HG03460 (cell line): ENCODE data around the gene POR.
"Not testable (repeated sequence)": the region's sequence is repeated elsewhere in the genome, so short reads cannot be mapped to it uniquely, and the experiment has no call there.

Source experiments
- ATAC-seq: cut with Tn5 transposase; IDR thresholded peaks from one replicate; pipeline ENCODE4 v1.9.1; 2021; ENCODE audit not compliant: unreplicated experiment

The POR gene

DNA sequence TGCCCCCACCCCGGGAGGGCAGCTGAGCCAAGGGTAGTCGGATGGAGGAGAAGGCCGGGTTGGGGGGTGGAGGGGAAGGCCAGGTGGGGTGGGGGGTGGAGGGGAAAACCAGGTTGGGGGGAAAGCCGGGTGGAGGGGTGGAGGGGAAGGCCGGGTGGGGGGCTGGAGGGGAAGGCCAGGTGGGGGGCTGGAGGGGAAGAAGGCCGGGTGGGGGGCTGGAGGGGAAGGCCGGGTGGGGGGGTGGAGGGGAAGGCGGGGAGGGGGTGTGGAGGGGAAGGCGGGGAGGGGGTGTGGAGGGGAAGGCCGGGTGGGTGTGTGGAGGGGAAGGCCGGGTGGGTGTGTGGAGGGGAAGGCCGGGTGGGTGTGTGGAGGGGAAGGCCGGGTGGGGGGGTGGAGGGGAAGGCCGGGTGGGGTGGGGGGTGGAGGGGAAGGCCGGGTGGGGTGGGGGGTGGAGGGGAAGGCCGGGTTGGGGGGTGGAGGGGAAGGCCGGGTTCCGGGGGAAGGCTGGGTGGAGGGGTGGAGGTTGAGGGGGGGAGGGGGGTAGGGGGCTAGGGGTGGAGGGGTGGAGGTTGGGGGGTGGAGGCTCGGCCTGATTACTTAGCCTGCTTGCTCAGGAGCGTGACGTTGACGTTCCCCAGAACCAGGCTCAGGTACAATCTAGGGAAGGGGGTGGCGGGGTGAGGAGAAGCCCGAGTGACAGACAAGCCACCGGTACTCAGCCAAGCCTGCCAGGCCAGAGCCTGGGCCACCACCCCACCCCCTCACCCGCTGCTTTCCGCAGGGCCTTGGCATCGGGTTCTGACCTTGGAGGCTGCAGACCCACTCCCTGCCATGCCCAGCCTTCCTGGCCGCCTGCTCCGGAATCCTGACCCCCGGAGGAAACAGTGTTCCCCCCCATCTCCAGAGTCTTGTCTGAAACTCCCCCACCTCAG lies 73.9 kb downstream of the POR start:
- ATAC-seq: no peak

DNA sequence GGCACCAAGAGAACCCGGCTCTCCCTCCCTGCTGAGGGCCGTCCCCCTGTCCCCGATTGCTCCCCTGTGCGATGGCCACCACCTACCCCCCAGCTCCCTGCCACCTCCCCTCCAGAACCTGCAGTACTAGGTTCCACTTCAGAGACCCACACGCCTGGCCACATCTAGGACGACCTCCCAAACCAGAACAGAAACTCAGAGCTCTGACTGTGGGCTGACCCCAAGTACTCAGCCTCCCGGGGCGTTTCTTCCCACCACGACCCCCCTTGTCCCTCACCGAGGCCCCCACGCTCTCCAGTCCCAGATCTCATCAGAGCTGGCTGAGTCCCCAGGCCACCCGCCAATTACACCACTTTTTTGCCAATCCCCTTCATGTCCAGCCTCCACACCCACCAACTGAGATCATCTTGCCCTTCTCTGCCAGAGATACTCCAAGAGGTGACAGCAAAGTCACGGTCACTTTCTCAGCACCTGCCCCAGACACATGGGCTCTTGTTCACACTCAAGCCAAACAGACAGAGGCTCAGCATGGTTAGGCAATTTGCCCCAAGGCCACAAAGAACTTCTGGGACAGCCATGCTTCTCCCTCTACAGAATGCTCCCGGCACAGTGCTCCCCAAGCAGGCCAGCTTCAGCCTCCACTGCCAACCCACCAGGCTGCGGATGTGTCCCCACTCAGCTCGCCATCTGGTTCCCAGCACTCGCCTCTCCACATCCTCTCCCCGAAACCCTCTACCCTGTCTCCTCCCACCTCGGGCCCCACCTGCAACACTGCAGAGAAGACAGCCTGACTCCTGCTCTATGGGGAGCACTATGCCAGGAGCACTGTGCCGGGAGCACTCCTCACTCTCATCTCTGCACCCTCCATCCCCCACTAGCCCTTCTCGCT lies 74.8 kb downstream of the POR start:
- no peak for ATAC-seq

DNA sequence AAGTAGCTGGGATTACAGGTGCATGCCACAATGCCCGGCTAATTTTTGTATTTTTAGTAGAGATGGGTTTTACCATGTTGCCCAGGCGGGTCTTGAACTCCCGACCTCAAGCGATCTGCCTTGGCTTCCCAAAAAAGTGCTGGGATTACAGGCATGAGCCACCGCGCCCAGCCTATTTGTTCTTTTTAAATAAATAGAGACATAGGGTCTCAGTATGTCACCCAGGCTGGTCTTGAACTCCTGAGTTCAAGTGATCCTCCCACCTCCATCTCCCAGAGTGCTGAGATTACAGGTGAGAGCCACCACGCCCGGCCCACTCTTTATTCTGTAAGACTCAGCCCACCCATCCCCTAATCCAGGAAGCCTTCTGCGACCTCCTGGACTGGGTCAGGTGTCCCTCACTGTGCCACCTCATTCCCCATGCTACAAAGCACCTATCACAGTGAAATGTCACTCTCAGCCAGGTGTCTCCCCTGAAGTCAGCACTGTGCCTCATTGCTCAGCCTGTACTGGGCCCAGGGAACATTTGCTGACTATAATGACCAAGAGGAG lies 76.7 kb downstream of the POR start:
- ATAC-seq: no peak

DNA sequence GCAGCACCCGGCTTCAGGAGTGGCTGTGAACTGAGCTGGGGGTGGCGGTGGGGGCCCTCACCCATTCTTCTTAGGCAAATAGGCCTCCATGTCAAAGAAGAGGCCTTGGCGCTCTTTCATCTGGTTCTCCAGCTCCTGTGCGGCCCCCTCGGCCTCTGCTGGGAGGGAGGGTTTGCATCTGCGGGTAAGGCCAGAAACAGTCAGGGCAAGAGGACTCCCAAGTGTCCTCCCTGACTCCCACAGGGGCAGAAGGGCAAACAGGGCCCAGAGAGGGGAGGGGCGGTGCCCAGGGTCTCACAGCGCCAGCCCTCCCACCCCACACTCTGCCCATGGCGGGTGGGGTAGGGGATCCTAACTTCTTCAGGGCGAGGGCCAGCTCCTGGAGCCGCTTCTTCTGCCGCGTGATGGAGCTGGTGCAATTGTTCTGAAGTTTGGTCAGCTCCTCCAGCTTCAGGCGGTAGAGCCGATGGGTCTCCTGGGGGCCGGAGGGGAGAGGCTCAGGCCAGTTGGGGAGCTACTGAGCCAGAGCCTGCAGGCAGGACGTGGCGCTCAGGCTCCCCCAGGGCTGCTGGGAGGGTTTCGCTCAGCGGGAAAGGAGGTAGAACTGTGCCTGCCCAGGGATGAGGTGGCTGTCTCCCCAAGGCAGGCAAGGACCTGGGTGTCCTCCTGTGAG lies 77.3 kb downstream of the POR start:
- ATAC-seq: no peak

DNA sequence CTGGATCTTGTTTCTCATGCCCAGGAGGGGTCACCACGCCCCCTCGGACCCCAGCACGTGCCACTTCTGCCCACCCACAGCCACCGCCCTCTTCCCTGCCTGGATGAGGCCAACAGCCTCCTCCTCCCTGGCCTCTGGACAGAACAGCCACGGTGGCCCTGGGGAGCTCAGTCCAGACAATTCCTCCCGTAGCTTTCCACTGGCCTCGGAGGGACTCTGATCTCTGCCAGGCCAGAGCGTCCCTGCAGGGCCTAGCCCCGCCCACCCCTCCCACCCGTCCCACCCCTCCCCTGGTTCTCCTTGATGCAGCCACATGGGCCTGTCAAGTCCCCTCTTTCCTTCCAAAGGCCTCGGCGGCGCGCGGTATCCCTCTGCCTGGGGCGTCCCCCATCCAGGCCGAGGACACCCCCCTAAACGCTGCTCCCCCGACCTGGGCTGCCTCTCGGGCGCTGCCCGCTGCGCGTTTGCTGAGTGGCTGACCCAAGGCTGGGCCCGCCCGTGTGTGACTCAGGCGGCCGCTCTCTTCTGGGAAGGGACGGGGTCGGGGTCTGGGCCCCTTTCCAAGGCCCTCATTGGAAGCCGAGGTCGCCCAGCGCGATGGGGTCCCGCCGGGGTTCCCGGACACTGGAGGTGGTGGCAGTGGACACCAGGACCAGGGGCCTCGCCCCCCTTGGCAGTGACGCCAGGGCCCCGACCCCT lies 78.9 kb downstream of the POR start:
- peak; percentile 14 for ATAC-seq

DNA sequence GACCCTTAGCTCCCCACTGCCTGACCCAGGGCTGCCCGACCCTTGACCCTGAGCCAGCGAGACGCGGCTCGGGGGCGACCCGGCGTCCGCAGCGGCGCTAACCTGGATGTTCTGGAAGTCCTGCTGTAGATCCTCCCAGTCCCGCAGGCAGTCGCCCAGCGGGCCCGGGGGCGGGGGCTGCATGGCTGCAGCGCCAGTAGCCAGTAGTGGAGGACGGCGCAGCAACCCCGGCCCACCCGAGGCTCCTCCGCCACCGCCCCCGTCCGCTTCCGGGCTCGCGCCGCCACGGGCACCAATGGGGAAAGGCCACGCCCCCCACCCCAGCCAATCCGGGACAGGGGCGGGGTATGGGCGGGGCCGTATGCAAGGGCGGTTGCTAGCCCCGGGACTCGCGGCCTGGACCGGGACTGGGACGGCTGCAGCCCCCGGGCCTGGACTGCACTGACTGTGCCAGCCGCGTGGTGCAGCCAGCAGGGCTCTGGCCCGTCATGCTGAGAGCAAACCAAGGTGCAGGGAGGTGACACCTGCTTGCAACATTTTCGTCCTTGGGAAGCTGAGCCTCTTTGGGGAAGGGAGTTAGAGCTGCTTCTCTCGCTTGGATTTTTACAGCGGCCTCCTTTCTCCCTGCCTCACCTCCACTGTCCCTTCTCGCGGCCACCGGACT lies 79.6 kb downstream of the POR start, which contains the start of gene TMEM120A:
Gene TMEM120A (minus strand): TSS at position 208 of the 664 bp plus-strand sequence. CDS start 25 bp downstream, at position 183.
- ATAC-seq: peak; percentile 96

DNA sequence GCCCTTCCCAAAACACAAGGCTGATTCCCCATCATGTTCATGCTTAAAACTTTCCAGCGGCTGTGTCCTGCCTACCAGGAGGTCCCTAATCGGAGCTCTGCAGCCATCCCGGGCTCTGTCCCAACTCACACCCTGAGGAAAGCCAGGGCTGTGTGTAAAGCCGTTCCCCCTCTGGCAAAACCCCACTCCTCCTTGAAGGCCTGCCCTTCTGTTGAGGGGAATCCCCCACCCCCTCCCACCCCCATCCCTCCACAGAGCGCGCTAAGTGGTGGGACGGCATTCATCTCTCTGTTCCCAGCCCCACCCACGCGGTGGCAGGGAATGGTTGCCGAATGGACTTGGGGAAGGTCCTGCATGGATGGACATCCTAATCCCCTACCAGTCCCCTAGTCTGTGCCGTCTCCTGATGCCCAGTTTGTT lies 80.1 kb downstream of the POR start:
- ATAC-seq: no peak

DNA sequence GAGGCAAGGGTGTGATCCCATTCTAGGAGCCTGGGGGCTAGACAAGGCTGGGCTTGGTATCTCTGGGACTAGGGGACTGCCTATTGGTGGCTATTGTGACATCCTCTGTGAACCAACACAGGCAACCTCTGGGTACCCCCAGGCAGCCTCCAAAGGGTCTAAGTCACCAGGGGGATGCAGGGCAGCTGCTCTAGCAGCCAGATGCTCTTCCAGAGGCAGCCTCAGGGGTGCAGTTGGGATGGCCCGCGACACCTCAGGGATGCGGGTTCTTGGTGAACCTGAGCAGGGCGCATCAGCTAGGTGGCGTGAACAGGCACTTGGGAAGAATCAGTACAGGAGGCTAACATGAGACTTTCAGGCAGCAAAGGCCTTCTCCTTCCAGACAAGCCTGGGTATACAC lies 81.0 kb downstream of the POR start:
- no peak for ATAC-seq

DNA sequence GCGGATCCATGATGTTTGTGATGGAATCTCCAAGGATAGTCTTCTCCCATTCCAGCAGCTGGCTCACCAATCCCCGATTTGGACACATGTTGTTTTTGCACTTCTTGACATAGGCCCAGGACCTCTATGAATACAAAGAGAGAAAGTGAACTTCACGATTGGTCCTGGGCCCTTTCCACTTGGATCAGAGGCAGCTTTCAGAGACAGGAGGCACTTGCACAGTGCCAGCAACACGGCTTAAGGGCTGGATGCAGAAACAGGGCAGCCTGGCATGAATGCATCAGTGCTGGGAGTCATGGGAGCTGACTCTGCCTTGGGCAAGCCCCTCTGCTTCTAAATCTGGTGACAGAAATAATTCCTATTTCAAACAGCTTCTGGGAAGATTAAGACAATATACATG lies 81.5 kb downstream of the POR start:
- ATAC-seq: no peak

DNA sequence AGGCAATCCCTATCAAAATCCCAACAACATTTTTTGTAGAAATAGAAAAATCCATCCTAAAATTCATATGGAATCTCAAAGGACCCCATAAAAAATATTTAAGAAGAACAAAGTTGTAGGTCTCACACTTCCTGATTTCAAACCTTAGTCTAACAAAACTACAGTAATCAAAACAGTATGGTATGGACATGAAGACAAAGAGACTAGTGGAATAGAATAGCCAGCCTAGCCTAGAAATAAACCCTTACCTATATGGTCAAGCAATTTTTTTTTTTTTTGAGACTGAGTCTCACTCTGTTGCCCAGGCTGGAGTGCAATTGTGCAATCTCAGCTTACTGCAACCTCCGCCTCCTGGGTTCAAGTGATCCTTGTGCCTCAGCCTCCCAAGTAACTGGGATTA lies 83.1 kb downstream of the POR start:
- no peak for ATAC-seq

DNA sequence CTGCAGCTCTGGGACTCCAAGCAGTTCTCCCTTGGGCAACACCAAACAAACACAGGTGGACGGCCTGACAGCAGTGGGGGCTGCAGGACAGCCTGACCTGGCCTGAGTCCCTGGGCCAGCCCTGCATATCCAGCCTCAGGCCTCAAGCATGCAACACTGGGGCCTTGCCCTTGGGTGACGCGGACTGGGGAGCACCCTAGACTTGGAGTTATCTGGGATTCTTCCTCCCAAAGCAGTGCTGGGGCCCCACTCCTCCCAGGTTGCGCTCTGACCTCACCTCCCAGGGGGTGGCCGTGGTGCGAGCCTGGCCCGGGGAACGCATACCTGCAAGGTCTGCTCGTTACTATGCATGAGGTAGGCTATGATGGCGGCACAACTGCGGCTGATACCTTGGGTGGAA lies 85.6 kb downstream of the POR start:
- ATAC-seq: no peak

DNA sequence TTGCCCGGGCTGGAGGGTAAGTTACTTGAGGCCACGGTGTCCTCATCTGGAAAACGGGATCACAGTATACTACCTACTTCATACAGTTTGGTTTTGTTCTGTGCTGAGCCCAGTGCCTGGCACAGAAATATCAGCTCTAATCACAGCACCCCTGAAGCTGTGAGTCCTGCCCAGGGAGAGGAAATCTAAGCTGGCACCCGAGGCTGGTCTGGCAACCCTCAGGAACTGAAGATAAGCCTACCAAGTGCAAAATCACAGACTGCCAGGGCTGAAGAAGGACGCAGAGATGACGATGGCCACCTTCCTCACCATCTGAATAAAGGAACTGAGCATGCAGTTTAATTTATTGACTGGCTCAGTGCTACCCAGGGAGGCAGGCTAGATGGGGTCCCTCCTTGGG lies 87.2 kb downstream of the POR start:
- ATAC-seq: no peak

DNA sequence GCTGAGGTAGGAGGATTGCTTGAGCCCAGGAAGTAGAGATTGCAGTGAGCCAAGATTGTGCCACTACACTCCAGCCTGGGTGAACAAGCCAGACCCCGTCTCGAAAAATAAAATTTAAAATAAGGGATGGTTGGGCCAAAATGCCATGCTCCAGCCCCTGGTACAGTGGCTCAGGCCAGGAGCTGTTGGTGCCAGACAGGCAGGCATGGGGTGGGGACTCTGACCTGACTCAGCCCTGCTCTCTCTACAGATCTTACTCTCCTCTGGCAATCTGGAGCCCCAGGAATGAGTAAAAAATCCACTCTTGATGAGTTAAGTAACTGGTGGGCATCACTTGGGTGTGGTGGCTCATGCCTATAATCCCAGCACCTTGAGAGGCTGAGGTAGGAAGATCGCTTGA lies 87.9 kb downstream of the POR start:
- ATAC-seq: no peak

DNA sequence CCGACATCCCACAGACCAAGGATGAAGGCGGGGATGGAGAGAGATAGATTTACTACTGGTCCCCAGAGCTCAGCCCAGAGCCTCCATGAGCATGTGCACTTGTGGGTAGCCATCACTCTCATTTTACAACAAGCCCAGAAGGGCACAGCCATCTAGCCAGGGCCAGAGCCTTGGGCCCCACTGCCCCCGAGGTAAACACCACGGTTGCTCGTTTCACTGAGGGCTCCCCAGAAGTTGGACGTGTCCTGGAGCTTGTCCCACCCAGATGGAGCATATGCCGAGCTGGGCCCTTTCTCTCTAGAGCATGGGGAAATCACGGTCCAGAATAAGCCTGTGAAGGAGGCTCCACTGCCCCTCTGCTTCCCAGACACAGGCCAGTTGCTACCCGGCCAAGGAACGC lies 88.4 kb downstream of the POR start:
- ATAC-seq: no peak

DNA sequence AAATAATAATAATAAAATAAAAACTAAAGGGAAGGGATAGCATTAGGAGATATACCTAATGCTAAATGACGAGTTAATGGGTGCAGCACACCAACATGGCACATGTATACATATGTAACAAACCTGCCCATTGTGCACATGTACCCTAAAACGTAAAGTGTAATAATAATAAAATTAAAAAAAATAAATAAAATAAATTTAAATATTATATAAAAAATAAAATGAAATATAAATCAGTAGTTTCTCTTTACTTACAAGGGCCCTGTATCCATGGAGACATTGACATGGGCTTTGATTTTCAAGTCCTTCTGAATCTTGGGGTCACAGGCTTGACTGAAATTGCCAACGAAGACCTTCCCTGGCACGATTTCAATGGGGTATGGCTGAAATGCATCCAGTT lies 90.0 kb downstream of the POR start:
- ATAC-seq: not testable (repeated sequence)

DNA sequence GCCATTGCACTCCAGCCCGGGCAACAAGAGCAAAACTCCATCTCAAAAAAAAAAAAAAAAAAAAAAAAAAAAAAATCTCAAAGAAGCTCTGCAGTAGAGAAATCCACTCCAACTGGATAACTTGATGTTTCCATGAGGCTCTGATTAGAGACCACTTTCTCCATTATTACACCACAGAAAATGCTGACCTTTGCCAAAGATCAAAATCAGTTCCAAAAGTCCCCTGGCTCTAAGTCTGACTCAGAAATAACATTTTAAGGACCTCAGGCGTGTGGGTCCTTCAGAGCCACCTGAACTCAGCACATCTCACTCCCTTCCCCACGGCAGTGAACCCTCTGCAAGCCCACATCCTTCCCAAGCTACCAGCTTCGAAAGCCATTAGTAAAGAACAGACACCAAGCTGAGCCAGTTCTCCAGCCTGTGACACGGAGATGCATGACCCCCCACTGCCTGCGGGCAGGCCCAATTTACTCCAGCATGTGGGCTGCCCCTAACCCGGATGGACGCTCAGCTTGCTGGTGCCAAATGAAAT lies 93.3 kb downstream of the POR start:
- no peak for ATAC-seq

DNA sequence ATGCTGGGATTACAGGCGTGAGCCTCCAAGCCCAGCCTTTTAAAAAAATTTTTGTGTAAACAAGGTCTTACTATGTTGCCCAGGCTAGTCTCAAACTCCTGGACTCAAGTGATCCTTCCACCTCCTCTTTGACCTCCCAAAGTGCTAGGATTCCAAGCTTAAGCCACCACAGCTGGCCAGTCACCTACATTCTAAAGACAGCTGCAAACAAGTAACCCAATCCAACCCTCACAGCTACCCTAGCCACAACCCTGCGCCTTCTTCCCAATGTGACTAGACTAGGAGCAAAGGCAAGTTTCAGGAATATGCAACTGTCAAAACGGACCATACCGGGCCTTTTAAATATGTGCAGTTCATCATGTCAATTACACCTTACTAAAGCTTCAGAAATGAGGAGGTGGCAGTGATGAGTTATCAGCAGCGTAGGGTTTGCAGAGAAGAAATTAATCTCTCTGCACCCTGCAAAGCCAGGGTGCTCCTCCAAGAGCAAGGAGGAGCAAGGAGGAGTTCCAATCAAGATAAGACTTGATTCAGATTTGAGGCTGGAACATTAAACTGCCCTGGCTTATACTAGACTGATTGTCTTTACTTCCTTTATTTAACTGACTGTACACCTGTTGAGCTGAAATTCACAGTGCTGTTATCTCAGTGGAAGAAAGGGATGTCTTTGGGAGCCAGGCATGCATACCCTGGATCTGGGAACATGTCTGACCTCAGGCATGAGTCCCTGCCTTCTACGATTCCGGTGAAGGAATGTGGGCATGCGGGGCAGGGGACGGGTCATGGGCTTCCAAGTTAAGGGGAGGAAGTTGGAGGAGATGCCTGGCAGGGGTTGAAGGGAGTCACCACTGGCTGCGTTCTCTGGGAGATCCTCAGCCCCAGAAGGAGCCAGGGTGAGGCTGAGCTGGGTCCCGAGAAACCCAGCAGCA lies 95.0 kb downstream of the POR start:
- no peak for ATAC-seq

DNA sequence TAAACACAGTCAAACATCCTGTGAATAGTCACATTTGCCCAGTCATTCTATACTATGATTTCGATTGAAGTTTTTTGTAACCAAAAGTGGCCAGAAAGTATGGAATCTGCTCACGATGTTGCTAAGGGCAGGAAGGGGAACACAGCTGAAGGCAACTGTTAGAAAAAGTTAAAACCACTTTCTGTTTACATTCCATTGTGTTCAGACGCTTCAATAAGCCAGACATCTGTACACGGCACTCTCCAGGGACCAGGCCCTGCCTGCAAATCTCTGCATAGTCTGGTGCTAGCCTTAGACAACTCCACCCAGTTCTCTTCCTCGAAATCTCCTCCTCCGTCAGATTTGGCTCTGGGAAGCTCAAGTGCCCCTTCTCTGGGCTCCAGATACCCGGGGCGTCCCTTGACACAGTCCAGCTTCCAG lies 96.5 kb downstream of the POR start:
- ATAC-seq: no peak
